DND-41 (cell line): ENCODE results near the gene MACROD1.

Source experiments
- ATAC-seq: fragments of 200-7000 bp; cut with Tn5 transposase; 3 replicates; pipeline ENCODE4 v1.9.1; 2021; ENCODE audit warnings: low read depth; ENCODE audit not compliant: insufficient read depth
- DNase-seq: peaks from one replicate; pipeline ENCODE4 v3.0.0-alpha.2; 2020
- H2AFZ ChIP-seq: 2 replicates; pipeline ENCODE4 v1.6.0; 2012; ENCODE audit warnings: low read depth, low read length
- H3K27ac ChIP-seq: 2 replicates; pipeline ENCODE4 v1.5.1; 2012; ENCODE audit warnings: low read length, inconsistent platforms
- H3K27me3 ChIP-seq: fragments of 200-600 bp; sonication (generic); 2 replicates; pipeline ENCODE4 v1.6.0; 2012; ENCODE audit warnings: low read length, mild to moderate bottlenecking, inconsistent platforms; ENCODE audit not compliant: insufficient read depth, poor library complexity
- H3K36me3 ChIP-seq: 2 replicates; pipeline ENCODE4 v1.5.1; 2012; ENCODE audit warnings: low read length, inconsistent platforms; ENCODE audit not compliant: insufficient read depth
- H3K4me1 ChIP-seq: 2 replicates; pipeline ENCODE4 v1.5.1; 2012; ENCODE audit warnings: mild to moderate bottlenecking, low read length; ENCODE audit not compliant: insufficient read depth
- H3K4me2 ChIP-seq: 2 replicates; pipeline ENCODE4 v1.6.0; 2012; ENCODE audit warnings: mild to moderate bottlenecking, moderate library complexity, low read length, inconsistent platforms; ENCODE audit not compliant: insufficient read depth
- H3K4me3 ChIP-seq, 2 experiments: fragments of 200-600 bp in 1 of 2; shearing (Covaris generic) in 1 of 2; 2 replicates each; pipeline ENCODE4 v1.5.1; 2012 to 2016; ENCODE audit warnings: inconsistent platforms in 2 of 2, low read length in 2 of 2, mild to moderate bottlenecking in 2 of 2, low read depth in 1 of 2, moderate library complexity in 1 of 2
- H3K79me2 ChIP-seq: 2 replicates; pipeline ENCODE4 v1.6.0; 2012; ENCODE audit warnings: low read length, inconsistent platforms; ENCODE audit not compliant: insufficient read depth
- H3K9ac ChIP-seq: 2 replicates; pipeline ENCODE4 v1.6.0; 2012; ENCODE audit warnings: low read depth, mild to moderate bottlenecking, inconsistent platforms, low read length, moderate library complexity
- H3K9me3 ChIP-seq: 2 replicates; pipeline ENCODE4 v1.5.1; 2012; ENCODE audit warnings: low read length, moderate library complexity, mild to moderate bottlenecking, inconsistent platforms; ENCODE audit not compliant: insufficient read depth, severe bottlenecking
- H4K20me1 ChIP-seq: 2 replicates; pipeline ENCODE4 v1.6.0; 2012; ENCODE audit warnings: low read length; ENCODE audit not compliant: insufficient read depth
- CTCF ChIP-seq: IDR thresholded peaks from 2 replicates; pipeline ENCODE4 v1.5.1; 2012; ENCODE audit warnings: borderline replicate concordance, low read length, moderate library complexity, mild to moderate bottlenecking; ENCODE audit not compliant: poor library complexity, severe bottlenecking; ENCODE audit errors: extremely low read depth
- EZH2 ChIP-seq: IDR thresholded peaks from 3 replicates; pipeline ENCODE4 v1.6.1; 2012; ENCODE audit warnings: borderline replicate concordance, low read depth, mild to moderate bottlenecking, moderate library complexity, low read length, inconsistent platforms; ENCODE audit not compliant: severe bottlenecking

The MACROD1 gene

GRCh38 chr11:64025205-64025604 is 140.7 kb downstream of the MACROD1 start:
- no peak overlapping the region for H3K4me2 ChIP-seq

GRCh38 chr11:64023712-64024710 is 141.9 kb downstream of the MACROD1 start:
- no peak for ATAC-seq
- Histone ChIP-seq H3K27me3 (no peaks in the 10 kb centered on the region), H3K79me2 (no peaks in the 10 kb centered on the region), H3K36me3 (no peaks in the 10 kb centered on the region), H3K27ac (no peak overlapping the region), H3K4me1 (no peaks in the 10 kb centered on the region), H2AFZ (no peak overlapping the region), H3K4me2 (no peak overlapping the region), H3K9ac (no peak overlapping the region), H4K20me1 (peaks cover 48% of the 10 kb centered on the region), H3K9me3 (no peaks in the 10 kb centered on the region), H3K4me3 (no peak overlapping the region)
- TF ChIP-seq CTCF: no peak
- TF ChIP-seq EZH2: no peak
- DNase-seq: no peak

More at GRCh38 chr11:64025205-64025604, 140.7 kb downstream of the MACROD1 start:
- no peaks in the 10 kb centered on the region for H3K36me3 ChIP-seq
- no peaks in the 10 kb centered on the region for H3K27me3 ChIP-seq
- peaks cover 50% of the 10 kb centered on the region for H4K20me1 ChIP-seq
- DNase-seq: no peak
- no peak for ATAC-seq
- H3K4me3 ChIP-seq: no peak overlapping the region
- no peak for TF ChIP-seq CTCF
- TF ChIP-seq EZH2: no peak
- H3K4me1 ChIP-seq: no peaks in the 10 kb centered on the region
- no peak overlapping the region for H2AFZ ChIP-seq
- no peak overlapping the region for H3K27ac ChIP-seq
- no peaks in the 10 kb centered on the region for H3K9me3 ChIP-seq
- no peaks in the 10 kb centered on the region for H3K79me2 ChIP-seq
- H3K9ac ChIP-seq: no peak overlapping the region

- Histone ChIP-seq H3K9me3 (no peaks in the 10 kb centered on the region), H3K4me2 (no peak overlapping the region), H3K9ac (no peak overlapping the region), H3K4me3 (no peak overlapping the region), H3K79me2 (no peaks in the 10 kb centered on the region), H3K27ac (no peak overlapping the region), H3K4me1 (no peaks in the 10 kb centered on the region), H2AFZ (no peak overlapping the region), H3K27me3 (no peaks in the 10 kb centered on the region), H4K20me1 (peaks cover 45% of the 10 kb centered on the region), H3K36me3 (no peaks in the 10 kb centered on the region)
- DNase-seq (no peak), ATAC-seq (no peak)
- TF ChIP-seq EZH2 (no peak), CTCF (no peak)
Measured at GRCh38 chr11:64022125-64022784, 143.7 kb downstream of the MACROD1 start.
